ENCODE measurements around the gene KRT7. TPM values are rescaled to one million over a fixed set of nuclear protein-coding genes. Genes with fewer than 3 reads are reported as not detected.

Gene KRT7
- total RNA-seq, 1 experiment from 2014 or later = 10.0 TPM

GRCh38 chr12:52278575-52279421, 45.8 kb downstream of the KRT7 start:
- no peaks in the 10 kb centered on the region for H3K79me2 ChIP-seq (ENCODE audit: insufficient read depth, low read length)
- no peak overlapping the region for H3T11ph ChIP-seq (ENCODE audit: low read length)
- no peak overlapping the region for H3K14ac ChIP-seq (ENCODE audit: insufficient read depth, low read length)
- peak overlapping the region; percentile 70 for H2AFZ ChIP-seq (ENCODE audit: low read length)
- H3K4me2 ChIP-seq (ENCODE audit: insufficient read depth, insufficient read length, low read length) = peak overlapping the region; percentile 56
- peaks cover 58% of the 10 kb centered on the region for H3K27me3 Mint-ChIP-seq (ENCODE audit: low read depth)
- no peak overlapping the region for H3K4ac ChIP-seq (ENCODE audit: low read depth, low read length)
- H3K79me1 ChIP-seq (ENCODE audit: insufficient read depth, low read depth, low read length, poor library complexity, severe bottlenecking) = no peaks in the 10 kb centered on the region
- H4K20me1 ChIP-seq (ENCODE audit: control insufficient read depth, insufficient read depth, insufficient read length) = no peaks in the 10 kb centered on the region
- H3K23ac ChIP-seq (ENCODE audit: insufficient read length, low read depth, low read length) = no peak overlapping the region
- DNase-seq = peak; percentile 88
- H3K36me3 Mint-ChIP-seq (ENCODE audit: insufficient read depth in 1 of 3, low read depth in 3 of 3) = no peaks in the 10 kb centered on the region
- no peaks in the 10 kb centered on the region for H3K9me3 Mint-ChIP-seq
- no peak overlapping the region for H3K56ac ChIP-seq (ENCODE audit: insufficient read length, low read depth, low read length)
- no peak overlapping the region for H2AK5ac ChIP-seq (ENCODE audit: insufficient read length, low read length)
- H2BK12ac ChIP-seq (ENCODE audit: insufficient read length, low read depth, low read length) = no peak overlapping the region
- no peak overlapping the region for H4K8ac ChIP-seq (replicated peaks; ENCODE audit: insufficient read length, low read depth, low read length)
- no peak overlapping the region for H3K9ac ChIP-seq (ENCODE audit: extremely low read depth, insufficient read length, low read length)
- H3K4me1 ChIP-seq (ENCODE audit: insufficient read depth, low read length) = no peaks in the 10 kb centered on the region
- peaks cover 2% of the 10 kb centered on the region for H3K27me3 ChIP-seq (ENCODE audit: insufficient read depth, low read length)
- H4K91ac ChIP-seq (ENCODE audit: insufficient read length, low read depth, low read length) = no peak overlapping the region
- H3K27ac Mint-ChIP-seq = no peak overlapping the region
- TF ChIP-seq, protein P1, sequence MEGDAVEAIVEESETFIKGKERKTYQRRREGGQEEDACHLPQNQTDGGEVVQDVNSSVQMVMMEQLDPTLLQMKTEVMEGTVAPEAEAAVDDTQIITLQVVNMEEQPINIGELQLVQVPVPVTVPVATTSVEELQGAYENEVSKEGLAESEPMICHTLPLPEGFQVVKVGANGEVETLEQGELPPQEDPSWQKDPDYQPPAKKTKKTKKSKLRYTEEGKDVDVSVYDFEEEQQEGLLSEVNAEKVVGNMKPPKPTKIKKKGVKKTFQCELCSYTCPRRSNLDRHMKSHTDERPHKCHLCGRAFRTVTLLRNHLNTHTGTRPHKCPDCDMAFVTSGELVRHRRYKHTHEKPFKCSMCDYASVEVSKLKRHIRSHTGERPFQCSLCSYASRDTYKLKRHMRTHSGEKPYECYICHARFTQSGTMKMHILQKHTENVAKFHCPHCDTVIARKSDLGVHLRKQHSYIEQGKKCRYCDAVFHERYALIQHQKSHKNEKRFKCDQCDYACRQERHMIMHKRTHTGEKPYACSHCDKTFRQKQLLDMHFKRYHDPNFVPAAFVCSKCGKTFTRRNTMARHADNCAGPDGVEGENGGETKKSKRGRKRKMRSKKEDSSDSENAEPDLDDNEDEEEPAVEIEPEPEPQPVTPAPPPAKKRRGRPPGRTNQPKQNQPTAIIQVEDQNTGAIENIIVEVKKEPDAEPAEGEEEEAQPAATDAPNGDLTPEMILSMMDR (conservative IDR thresholded peaks at IDR 0.05) = peak; percentile 96
- no CpG with 5 or more reads among the region's 32 CpGs for WGBS (ENCODE audit: extremely low coverage, insufficient read length, low lambda C conversion rate)
- H2BK120ac ChIP-seq (ENCODE audit: low read depth, low read length, poor library complexity, severe bottlenecking) = no peak overlapping the region
- no peak overlapping the region for H2BK5ac ChIP-seq (ENCODE audit: insufficient read length, low read length)
- H4K5ac ChIP-seq (ENCODE audit: insufficient read length, low read depth, low read length) = no peak overlapping the region
- H3K27ac ChIP-seq (ENCODE audit: insufficient read length, low read depth, low read length) = no peak overlapping the region
- no peak overlapping the region for H2BK20ac ChIP-seq (ENCODE audit: low read depth, low read length, poor library complexity, severe bottlenecking)
- no peak overlapping the region for H3K18ac ChIP-seq (ENCODE audit: insufficient read length, low read depth, low read length)
- H3K4me3 Mint-ChIP-seq = peak overlapping the region; percentile 55 to 80
- H3K4me1 Mint-ChIP-seq = peaks cover 8 to 10% of the 10 kb centered on the region in 2 experiments
- H3K9me3 ChIP-seq (ENCODE audit: control insufficient read depth, low read depth, low read length) = no peaks in the 10 kb centered on the region
- H3K23me2 ChIP-seq (ENCODE audit: insufficient read length, low read depth, low read length, poor library complexity, severe bottlenecking) = peaks cover 5% of the 10 kb centered on the region
- H2BK15ac ChIP-seq (ENCODE audit: low read depth, low read length) = no peak overlapping the region
